Hindlimb muscle (tissue), 1 donor: ENCODE data around the gene TMEM208. TPM values are rescaled to one million over a fixed set of nuclear protein-coding genes. Genes with fewer than 3 reads are reported as not detected.

Source experiments
- DNase-seq: peaks from one replicate; pipeline ENCODE4 v3.0.0-alpha.2; 2013
- polyA plus RNA-seq: library from polyadenylated mRNA; unstranded; fragments of 120-200 nt; gene quantifications from one replicate; pipeline ENCODE4 v1.2.1, GENCODE V29; 2013; ENCODE audit not compliant: insufficient read length

The TMEM208 gene
- polyA plus RNA-seq, 1 donor = 17.5 TPM

- no peak for DNase-seq
These were observed 25.9 kb downstream of the TMEM208 start for GRCh38 chr16:67252609-67253497.

GRCh38 chr16:67254801-67255552, 28.0 kb downstream of the TMEM208 start:
- no peak for DNase-seq

GRCh38 chr16:67255553-67256221, 28.8 kb downstream of the TMEM208 start:
- DNase-seq = no peak

GRCh38 chr16:67256701-67257230, 29.8 kb downstream of the TMEM208 start:
- no peak for DNase-seq

- no peak for DNase-seq
These were observed 30.7 kb downstream of the TMEM208 start for GRCh38 chr16:67257486-67258160.

- no peak for DNase-seq
These were observed 31.4 kb downstream of the TMEM208 start for GRCh38 chr16:67258161-67258835.

GRCh38 chr16:67259705-67260104, 32.8 kb downstream of the TMEM208 start:
- no peak for DNase-seq

- DNase-seq = no peak
These were observed 33.6 kb downstream of the TMEM208 start for GRCh38 chr16:67260426-67261063.

- DNase-seq = no peak
These were observed 36.3 kb downstream of the TMEM208 start for GRCh38 chr16:67263201-67263600.

GRCh38 chr16:67264277-67264676, 37.3 kb downstream of the TMEM208 start:
- no peak for DNase-seq

GRCh38 chr16:67264866-67265265, 37.9 kb downstream of the TMEM208 start:
- no peak for DNase-seq

- no peak for DNase-seq
These were observed 38.9 kb downstream of the TMEM208 start for GRCh38 chr16:67265834-67266233.

GRCh38 chr16:67268136-67268579, 41.2 kb downstream of the TMEM208 start:
- DNase-seq = no peak

- no peak for DNase-seq
These were observed 42.8 kb downstream of the TMEM208 start for GRCh38 chr16:67269766-67270165.

GRCh38 chr16:67270931-67271338, 44.0 kb downstream of the TMEM208 start:
- DNase-seq = no peak

GRCh38 chr16:67271446-67271845, 44.5 kb downstream of the TMEM208 start:
- DNase-seq = no peak

- no peak for DNase-seq
These were observed 48.4 kb downstream of the TMEM208 start for GRCh38 chr16:67275321-67275720.

GRCh38 chr16:67277294-67277998, 50.5 kb downstream of the TMEM208 start:
- DNase-seq = no peak

- DNase-seq = no peak
These were observed 51.3 kb downstream of the TMEM208 start for GRCh38 chr16:67277999-67278772.
